HG03460 (cell line): ENCODE results near the gene KRTAP11-1.

Experiments used
- ATAC-seq: cut with Tn5 transposase; IDR thresholded peaks from one replicate; pipeline ENCODE4 v1.9.1; 2021; ENCODE audit not compliant: unreplicated experiment

Gene KRTAP11-1

GRCh38 chr21:30881480-30881879 is at the start of gene KRTAP11-1:
Gene KRTAP11-1, minus strand, starts transcription at chr21:30881580. Its CDS starts 56 bp downstream, at chr21:30881524.
- ATAC-seq: no peak

GRCh38 chr21:30924146-30924700 is 42.8 kb upstream of the KRTAP11-1 start:
- ATAC-seq: no peak

GRCh38 chr21:30921129-30921528 is 39.7 kb upstream of the KRTAP11-1 start:
- no peak for ATAC-seq

GRCh38 chr21:30917557-30917956 is 36.2 kb upstream of the KRTAP11-1 start:
- no peak for ATAC-seq

GRCh38 chr21:30900881-30901280 is 19.5 kb upstream of the KRTAP11-1 start:
- no peak for ATAC-seq

- ATAC-seq: no peak
Observed at GRCh38 chr21:30882866-30883597, 1.7 kb upstream of the KRTAP11-1 start.

- no peak for ATAC-seq
Observed at GRCh38 chr21:30880914-30881313, 466 bp downstream of the KRTAP11-1 start.

GRCh38 chr21:30874526-30874925 is 6.9 kb downstream of the KRTAP11-1 start:
- no peak for ATAC-seq

- no peak for ATAC-seq
Observed at GRCh38 chr21:30847627-30848500, 33.5 kb downstream of the KRTAP11-1 start.

- ATAC-seq: no peak
Observed at GRCh38 chr21:30842990-30843389, 38.4 kb downstream of the KRTAP11-1 start.

GRCh38 chr21:30839304-30839703 is 42.1 kb downstream of the KRTAP11-1 start:
- ATAC-seq: no peak

- no peak for ATAC-seq
Observed at GRCh38 chr21:30838536-30838935, 42.8 kb downstream of the KRTAP11-1 start.

- no peak for ATAC-seq
Observed at GRCh38 chr21:30831194-30831765, 50.1 kb downstream of the KRTAP11-1 start.
